DND-41 (cell line): ENCODE results near the gene USP36.

ENCODE experiments used
- EZH2 ChIP-seq: IDR thresholded peaks from 3 replicates; pipeline ENCODE4 v1.6.1; 2012; ENCODE audit warnings: borderline replicate concordance, low read depth, mild to moderate bottlenecking, moderate library complexity, low read length, inconsistent platforms; ENCODE audit not compliant: severe bottlenecking
- TF ChIP-seq, protein P1 (sequence below): IDR thresholded peaks from 2 replicates; pipeline ENCODE4 v1.5.1; 2012; ENCODE audit warnings: borderline replicate concordance, low read length, moderate library complexity, mild to moderate bottlenecking; ENCODE audit not compliant: poor library complexity, severe bottlenecking; ENCODE audit errors: extremely low read depth

DNA sequence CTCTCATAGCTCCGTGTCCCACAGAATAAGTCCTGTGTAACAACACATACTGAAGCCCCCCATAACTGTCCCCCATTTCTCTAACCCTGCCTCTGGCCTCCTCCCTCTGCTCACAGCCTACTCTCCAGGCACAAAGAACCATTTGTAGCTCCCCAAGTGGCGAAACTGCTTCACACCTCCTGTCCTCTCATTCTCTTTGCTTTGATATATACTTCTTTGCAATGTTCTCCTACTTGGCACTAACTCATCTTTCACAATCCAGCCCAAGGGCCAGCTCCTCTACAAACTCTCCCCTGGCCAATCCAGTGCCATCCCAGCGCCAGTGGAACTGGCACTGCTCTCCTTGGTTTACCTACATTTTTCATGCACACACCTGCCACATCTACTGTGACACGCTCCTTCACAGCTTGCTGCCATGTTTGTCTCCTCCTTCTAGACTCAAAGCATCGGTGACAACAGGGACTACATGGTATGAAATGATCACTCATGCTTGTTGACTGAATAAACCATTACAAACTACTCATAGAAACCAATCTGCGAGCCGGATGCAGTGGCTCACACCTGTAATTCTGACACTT, 71.3 kb downstream of the USP36 start:
- TF ChIP-seq, protein P1, sequence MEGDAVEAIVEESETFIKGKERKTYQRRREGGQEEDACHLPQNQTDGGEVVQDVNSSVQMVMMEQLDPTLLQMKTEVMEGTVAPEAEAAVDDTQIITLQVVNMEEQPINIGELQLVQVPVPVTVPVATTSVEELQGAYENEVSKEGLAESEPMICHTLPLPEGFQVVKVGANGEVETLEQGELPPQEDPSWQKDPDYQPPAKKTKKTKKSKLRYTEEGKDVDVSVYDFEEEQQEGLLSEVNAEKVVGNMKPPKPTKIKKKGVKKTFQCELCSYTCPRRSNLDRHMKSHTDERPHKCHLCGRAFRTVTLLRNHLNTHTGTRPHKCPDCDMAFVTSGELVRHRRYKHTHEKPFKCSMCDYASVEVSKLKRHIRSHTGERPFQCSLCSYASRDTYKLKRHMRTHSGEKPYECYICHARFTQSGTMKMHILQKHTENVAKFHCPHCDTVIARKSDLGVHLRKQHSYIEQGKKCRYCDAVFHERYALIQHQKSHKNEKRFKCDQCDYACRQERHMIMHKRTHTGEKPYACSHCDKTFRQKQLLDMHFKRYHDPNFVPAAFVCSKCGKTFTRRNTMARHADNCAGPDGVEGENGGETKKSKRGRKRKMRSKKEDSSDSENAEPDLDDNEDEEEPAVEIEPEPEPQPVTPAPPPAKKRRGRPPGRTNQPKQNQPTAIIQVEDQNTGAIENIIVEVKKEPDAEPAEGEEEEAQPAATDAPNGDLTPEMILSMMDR: peak; percentile 25
- no peak for TF ChIP-seq EZH2
